GM18907 (cell line): ENCODE data around the gene ZNF292.
"Not testable (repeated sequence)": the region's sequence is repeated elsewhere in the genome, so short reads cannot be mapped to it uniquely, and the experiment has no call there.

Experiments
- ATAC-seq: cut with Tn5 transposase; IDR thresholded peaks from one replicate; pipeline ENCODE4 v1.9.1; 2021; ENCODE audit warnings: mild to moderate bottlenecking, moderate library complexity; ENCODE audit not compliant: unreplicated experiment

Gene ZNF292

GRCh38 chr6:87261534-87261933 lies 106.2 kb downstream of the ZNF292 start:
- peak; percentile 55 for ATAC-seq

GRCh38 chr6:87264481-87264880 lies 109.1 kb downstream of the ZNF292 start:
- ATAC-seq: no peak

- no peak for ATAC-seq
Measured at GRCh38 chr6:87274660-87275274, 119.4 kb downstream of the ZNF292 start.

- no peak for ATAC-seq
Measured at GRCh38 chr6:87276624-87277023, 121.3 kb downstream of the ZNF292 start.

- no peak for ATAC-seq
Measured at GRCh38 chr6:87277123-87277522, 121.8 kb downstream of the ZNF292 start.

GRCh38 chr6:87279196-87279595 lies 123.8 kb downstream of the ZNF292 start:
- no peak for ATAC-seq

- ATAC-seq: no peak
Measured at GRCh38 chr6:87281426-87281825, 126.1 kb downstream of the ZNF292 start.

- no peak for ATAC-seq
Measured at GRCh38 chr6:87282743-87283142, 127.4 kb downstream of the ZNF292 start.

GRCh38 chr6:87283461-87283860 lies 128.1 kb downstream of the ZNF292 start:
- no peak for ATAC-seq

- no peak for ATAC-seq
Measured at GRCh38 chr6:87287251-87287650, 131.9 kb downstream of the ZNF292 start.

GRCh38 chr6:87289571-87289970 lies 134.2 kb downstream of the ZNF292 start:
- ATAC-seq: no peak

- ATAC-seq: no peak
Measured at GRCh38 chr6:87291883-87292282, 136.5 kb downstream of the ZNF292 start.

GRCh38 chr6:87293526-87293925 lies 138.2 kb downstream of the ZNF292 start:
- ATAC-seq: no peak

- ATAC-seq: no peak
Measured at GRCh38 chr6:87297119-87297518, 141.8 kb downstream of the ZNF292 start.

- not testable (repeated sequence) for ATAC-seq
Measured at GRCh38 chr6:87301277-87301676, 145.9 kb downstream of the ZNF292 start.

GRCh38 chr6:87308970-87309369 lies 153.6 kb downstream of the ZNF292 start:
- no peak for ATAC-seq

- ATAC-seq: no peak
Measured at GRCh38 chr6:87312860-87313259, 157.5 kb downstream of the ZNF292 start.
